Trophoblast cell (in vitro differentiated cells and primary cell): ENCODE data around the gene ZNF423.

Source experiments
- DNase-seq, 2 donors: peaks; one replicate each; pipeline ENCODE4 v3.0.0-alpha.2; 2016
- H2AFZ ChIP-seq: 2 replicates; pipeline ENCODE4 v1.6.1; 2013; ENCODE audit warnings: low read length, moderate library complexity, mild to moderate bottlenecking; ENCODE audit not compliant: insufficient read depth, poor library complexity
- H2AK5ac ChIP-seq: 2 replicates; pipeline ENCODE4 v1.6.1; 2013; ENCODE audit warnings: mild to moderate bottlenecking, low read length
- H2BK120ac ChIP-seq: 2 replicates; pipeline ENCODE4 v1.6.1; 2013; ENCODE audit warnings: low read length, mild to moderate bottlenecking, moderate library complexity; ENCODE audit not compliant: insufficient read depth, poor library complexity
- H2BK12ac ChIP-seq: 2 replicates; pipeline ENCODE4 v1.6.1; 2013; ENCODE audit warnings: mild to moderate bottlenecking, low read length, moderate library complexity
- H2BK5ac ChIP-seq: 2 replicates; pipeline ENCODE4 v1.6.1; 2013; ENCODE audit warnings: low read length, low read depth, moderate library complexity, mild to moderate bottlenecking; ENCODE audit not compliant: poor library complexity
- H3K14ac ChIP-seq: 2 replicates; pipeline ENCODE4 v1.6.1; 2013; ENCODE audit warnings: mild to moderate bottlenecking, low read length
- H3K18ac ChIP-seq: 2 replicates; pipeline ENCODE4 v1.6.1; 2013; ENCODE audit warnings: mild to moderate bottlenecking, low read length
- H3K23ac ChIP-seq: 2 replicates; pipeline ENCODE4 v1.6.1; 2013; ENCODE audit warnings: low read length
- H3K27ac ChIP-seq: 2 replicates; pipeline ENCODE4 v1.5.1; 2013; ENCODE audit warnings: low read depth, mild to moderate bottlenecking, inconsistent platforms, low read length, moderate library complexity
- H3K27me3 ChIP-seq: 2 replicates; pipeline ENCODE4 v1.6.1; 2013; ENCODE audit warnings: inconsistent platforms, mild to moderate bottlenecking, low read length, moderate library complexity; ENCODE audit not compliant: insufficient read depth
- H3K36me3 ChIP-seq, 2 experiments: 1 replicate in 1 of 2; 2 replicates in 1 of 2; pipeline ENCODE4 v1.6.1; 2013; ENCODE audit warnings: low read length in 2 of 2, mild to moderate bottlenecking in 2 of 2, moderate library complexity in 1 of 2; ENCODE audit not compliant: insufficient read depth in 2 of 2, control insufficient read depth in 1 of 2
- H3K4ac ChIP-seq: 2 replicates; pipeline ENCODE4 v1.6.1; 2013; ENCODE audit warnings: low read depth, mild to moderate bottlenecking, low read length, moderate library complexity
- H3K4me1 ChIP-seq, 2 experiments: 1 replicate in 1 of 2; 2 replicates in 1 of 2; pipeline ENCODE4 v1.6.1; 2013; ENCODE audit warnings: low read length in 2 of 2, mild to moderate bottlenecking in 2 of 2, moderate library complexity in 1 of 2; ENCODE audit not compliant: insufficient read depth in 2 of 2, control insufficient read depth in 1 of 2
- H3K4me2 ChIP-seq: 2 replicates; pipeline ENCODE4 v1.6.1; 2013; ENCODE audit warnings: inconsistent platforms, mild to moderate bottlenecking, low read length, moderate library complexity
- H3K4me3 ChIP-seq: 2 replicates; pipeline ENCODE4 v1.5.1; 2013; ENCODE audit warnings: mild to moderate bottlenecking, low read depth, low read length, inconsistent platforms
- H3K79me1 ChIP-seq: one replicate; pipeline ENCODE4 v1.6.1; 2013; ENCODE audit warnings: low read length
- H3K79me2 ChIP-seq: 2 replicates; pipeline ENCODE4 v1.6.1; 2013; ENCODE audit warnings: low read length, mild to moderate bottlenecking; ENCODE audit not compliant: control insufficient read depth, insufficient read depth, poor library complexity
- H3K9ac ChIP-seq: 2 replicates; pipeline ENCODE4 v1.6.1; 2013; ENCODE audit warnings: mild to moderate bottlenecking, low read length
- H3K9me3 ChIP-seq: 2 replicates; pipeline ENCODE4 v1.6.1; 2013; ENCODE audit warnings: low read depth, mild to moderate bottlenecking, control low read depth, inconsistent platforms, low read length; ENCODE audit not compliant: insufficient read depth
- H4K12ac ChIP-seq: 2 replicates; pipeline ENCODE4 v1.6.1; 2013; ENCODE audit warnings: low read depth, mild to moderate bottlenecking, low read length, moderate library complexity
- H4K8ac ChIP-seq: 2 replicates; pipeline ENCODE4 v1.6.1; 2013; ENCODE audit warnings: low read depth, mild to moderate bottlenecking, low read length, moderate library complexity
- H4K91ac ChIP-seq: one replicate; pipeline ENCODE4 v1.6.1; 2013; ENCODE audit warnings: low read depth, mild to moderate bottlenecking, low read length, moderate library complexity
- WGBS: extraction: QIAGEN DNeasy Blood & Tissue Kit; methylation state at CpG from one replicate; pipeline ENCODE4 v1.1.7; 2013; ENCODE audit warnings: missing lambda C conversion rate; ENCODE audit not compliant: insufficient read length, insufficient coverage; ENCODE audit errors: extremely low coverage; 5-methylcytosine and 5-hydroxymethylcytosine counted together

The ZNF423 gene

GRCh38 chr16:49660626-49661025 lies 195.3 kb downstream of the ZNF423 start:
- no peak overlapping the region for H4K91ac ChIP-seq
- no peak overlapping the region for H3K27ac ChIP-seq

GRCh38 chr16:49659356-49659755 lies 196.6 kb downstream of the ZNF423 start:
- Histone ChIP-seq H3K27ac (no peak overlapping the region), H3K4me3 (no peak overlapping the region), H3K9ac (no peak overlapping the region), H2AK5ac (no peak overlapping the region), H4K12ac (no peak overlapping the region), H3K79me1 (peaks cover 7% of the 10 kb centered on the region), H2BK120ac (no peak overlapping the region), H3K27me3 (no peaks in the 10 kb centered on the region), H3K23ac (no peak overlapping the region), H2AFZ (no peak overlapping the region), H3K4ac (no peak overlapping the region), H3K18ac (peak overlapping the region; percentile 49), H3K9me3 (no peaks in the 10 kb centered on the region), H2BK12ac (no peak overlapping the region), H2BK5ac (no peak overlapping the region), H3K4me2 (no peak overlapping the region), H4K91ac (peak overlapping the region; percentile 26), H3K14ac (no peak overlapping the region), H3K36me3 (no peaks in the 10 kb centered on the region), H3K79me2 (no peaks in the 10 kb centered on the region), H4K8ac (peak overlapping the region; percentile 39), H3K4me1 (peaks cover 10 to 25% of the 10 kb centered on the region in 2 experiments)
- WGBS = no CpG with 5 or more reads among the region's 10 CpGs
- no peak for DNase-seq

More at GRCh38 chr16:49660626-49661025, 195.3 kb downstream of the ZNF423 start:
- H3K9ac ChIP-seq = no peak overlapping the region
- WGBS = no CpG with 5 or more reads among the region's 3 CpGs
- H3K9me3 ChIP-seq = no peaks in the 10 kb centered on the region
- no peak overlapping the region for H3K18ac ChIP-seq
- no peak overlapping the region for H4K8ac ChIP-seq
- no peak overlapping the region for H3K4me3 ChIP-seq
- H2BK120ac ChIP-seq = no peak overlapping the region
- no peak for DNase-seq
- no peaks in the 10 kb centered on the region for H3K79me2 ChIP-seq
- H3K4me1 ChIP-seq = peaks cover 16 to 30% of the 10 kb centered on the region in 2 experiments
- H3K23ac ChIP-seq = no peak overlapping the region
- no peak overlapping the region for H3K14ac ChIP-seq
- no peak overlapping the region for H2BK5ac ChIP-seq
- H4K12ac ChIP-seq = no peak overlapping the region
- H3K79me1 ChIP-seq = peaks cover 9% of the 10 kb centered on the region
- no peak overlapping the region for H2AK5ac ChIP-seq
- H2AFZ ChIP-seq = no peak overlapping the region
- H3K4me2 ChIP-seq = no peak overlapping the region
- H3K27me3 ChIP-seq = no peaks in the 10 kb centered on the region
- no peak overlapping the region for H3K4ac ChIP-seq
- H3K36me3 ChIP-seq = no peaks in the 10 kb centered on the region
- no peak overlapping the region for H2BK12ac ChIP-seq

GRCh38 chr16:49658531-49658930 lies 197.4 kb downstream of the ZNF423 start:
- Histone ChIP-seq H3K18ac (no peak overlapping the region), H3K4me1 (peaks cover 2 to 18% of the 10 kb centered on the region in 2 experiments), H3K4me2 (no peak overlapping the region), H2BK120ac (no peak overlapping the region), H3K4ac (no peak overlapping the region), H2AK5ac (no peak overlapping the region), H2BK12ac (no peak overlapping the region), H3K79me1 (peaks cover 4% of the 10 kb centered on the region), H3K14ac (no peak overlapping the region), H3K36me3 (no peaks in the 10 kb centered on the region), H3K9ac (no peak overlapping the region), H2BK5ac (no peak overlapping the region), H4K8ac (no peak overlapping the region), H3K4me3 (no peak overlapping the region), H3K9me3 (no peaks in the 10 kb centered on the region), H3K27me3 (no peaks in the 10 kb centered on the region), H3K23ac (no peak overlapping the region), H4K12ac (no peak overlapping the region), H2AFZ (no peak overlapping the region), H4K91ac (no peak overlapping the region), H3K27ac (no peak overlapping the region), H3K79me2 (no peaks in the 10 kb centered on the region)
- no CpG with 5 or more reads among the region's 8 CpGs for WGBS
- no peak for DNase-seq

- H3K36me3 ChIP-seq = no peaks in the 10 kb centered on the region
- H3K79me2 ChIP-seq = no peaks in the 10 kb centered on the region
- no peak overlapping the region for H3K27ac ChIP-seq
- H4K91ac ChIP-seq = no peak overlapping the region
- H3K4me2 ChIP-seq = no peak overlapping the region
- H3K79me1 ChIP-seq = peaks cover 4% of the 10 kb centered on the region
- no peak for DNase-seq
- H2AFZ ChIP-seq = no peak overlapping the region
- no peak overlapping the region for H2BK12ac ChIP-seq
- no peak overlapping the region for H3K23ac ChIP-seq
- H3K9ac ChIP-seq = no peak overlapping the region
- H2BK120ac ChIP-seq = no peak overlapping the region
- H3K4me3 ChIP-seq = no peak overlapping the region
- no peak overlapping the region for H3K14ac ChIP-seq
- H3K4ac ChIP-seq = no peak overlapping the region
- H2AK5ac ChIP-seq = no peak overlapping the region
- no CpG with 5 or more reads among the region's 11 CpGs for WGBS
- H2BK5ac ChIP-seq = no peak overlapping the region
- no peak overlapping the region for H4K12ac ChIP-seq
- H3K4me1 ChIP-seq = peaks cover 0 to 15% of the 10 kb centered on the region in 2 experiments
- H3K9me3 ChIP-seq = no peaks in the 10 kb centered on the region
- H3K27me3 ChIP-seq = no peaks in the 10 kb centered on the region
- no peak overlapping the region for H3K18ac ChIP-seq
- H4K8ac ChIP-seq = no peak overlapping the region
These were observed 198.0 kb downstream of the ZNF423 start for GRCh38 chr16:49657736-49658465.
